ENCODE measurements around the gene SLC10A3. TPM values are rescaled to one million over a fixed set of nuclear protein-coding genes. Genes with fewer than 3 reads are reported as not detected.
A peak's percentile ranks its signal among the peaks of the same experiment; 100 is the strongest.
"Not testable (repeated sequence)": the region's sequence is repeated elsewhere in the genome, so short reads cannot be mapped to it uniquely, and the experiment has no call there.

SLC10A3 gene
- total RNA-seq, 1 donor from 2014 or later: 17.7 TPM

DNA sequence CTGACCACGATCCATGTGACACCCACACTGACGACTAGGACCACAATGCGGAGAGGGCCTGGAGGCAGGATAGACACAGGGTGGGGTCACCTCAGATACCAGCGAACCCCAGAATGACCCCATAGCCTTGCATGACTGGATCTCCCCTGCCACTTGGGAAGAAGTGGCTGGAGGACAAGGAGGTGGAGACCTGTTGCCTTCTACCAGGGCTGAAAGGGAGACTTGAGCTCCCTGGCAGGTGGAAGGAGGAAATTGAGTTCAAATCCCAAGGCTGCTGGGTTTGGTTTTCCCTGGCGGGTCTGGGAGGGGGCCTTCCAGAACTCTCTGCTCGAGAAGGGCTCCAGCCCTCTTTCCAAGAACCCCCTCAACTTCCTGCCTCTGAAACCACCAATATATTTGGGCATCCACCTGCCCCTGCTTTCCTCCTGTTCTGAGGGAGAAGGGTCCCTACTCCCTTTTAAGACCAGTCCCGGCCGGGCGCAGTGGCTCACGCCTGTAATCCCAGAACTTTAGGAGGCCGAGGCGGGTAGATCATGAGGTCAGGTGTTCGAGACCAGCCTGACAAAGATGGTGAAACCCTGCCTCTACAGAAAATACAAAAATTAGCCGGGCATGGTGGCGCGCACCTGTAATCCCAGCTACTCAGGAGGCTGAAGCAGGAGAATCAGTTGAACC is 22.6 kb upstream of the SLC10A3 start:
- no peak for DNase-seq (ENCODE audit: low spot score)
- intact Hi-C loops (cut with DNase I): no loop called here
- no peak for ATAC-seq

DNA sequence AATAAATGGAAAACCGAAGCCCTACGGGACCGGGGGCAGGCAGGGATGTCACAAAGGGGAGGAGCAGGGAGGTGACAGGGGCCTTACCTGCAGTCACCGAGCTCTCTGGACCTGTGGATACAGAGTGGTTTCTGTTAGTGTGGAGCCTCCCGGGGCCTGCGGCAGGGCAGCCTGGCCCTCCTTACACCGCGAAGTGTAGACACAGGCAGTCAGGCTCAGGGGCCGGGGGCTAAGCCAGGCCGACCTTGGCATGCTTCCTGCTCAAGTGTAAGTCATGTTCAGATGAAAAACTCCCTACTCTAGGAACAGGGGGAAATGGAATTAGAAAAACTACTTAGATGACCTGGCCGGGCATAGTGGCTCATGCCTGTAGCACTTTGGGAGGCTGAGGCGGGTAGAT is 21.3 kb upstream of the SLC10A3 start:
- intact Hi-C loops (cut with DNase I): no loop called here
- ATAC-seq (no peak), DNase-seq (ENCODE audit: low spot score) (no peak)

DNA sequence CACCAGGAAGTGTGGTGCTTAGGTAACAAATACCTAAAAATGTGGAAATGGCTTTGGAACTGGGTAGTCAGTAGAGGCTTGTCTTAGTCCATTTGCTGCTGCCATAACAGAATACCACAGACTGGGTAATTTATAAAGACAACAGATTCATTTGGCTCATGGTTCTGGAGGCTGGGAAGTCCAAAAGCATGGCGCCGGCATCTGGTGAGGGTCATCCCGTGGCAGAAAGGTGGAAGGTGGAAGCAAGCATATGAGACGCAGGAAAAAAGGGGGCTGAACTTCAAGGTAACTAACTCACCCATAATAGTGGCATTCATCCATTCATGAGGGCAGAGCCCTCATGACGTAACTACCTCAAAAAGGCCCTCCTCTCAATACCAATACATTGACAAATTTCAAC is 19.0 kb upstream of the SLC10A3 start:
- no peak for DNase-seq (ENCODE audit: low spot score)
- intact Hi-C loops (cut with DNase I): no loop called here
- no peak for ATAC-seq

DNA sequence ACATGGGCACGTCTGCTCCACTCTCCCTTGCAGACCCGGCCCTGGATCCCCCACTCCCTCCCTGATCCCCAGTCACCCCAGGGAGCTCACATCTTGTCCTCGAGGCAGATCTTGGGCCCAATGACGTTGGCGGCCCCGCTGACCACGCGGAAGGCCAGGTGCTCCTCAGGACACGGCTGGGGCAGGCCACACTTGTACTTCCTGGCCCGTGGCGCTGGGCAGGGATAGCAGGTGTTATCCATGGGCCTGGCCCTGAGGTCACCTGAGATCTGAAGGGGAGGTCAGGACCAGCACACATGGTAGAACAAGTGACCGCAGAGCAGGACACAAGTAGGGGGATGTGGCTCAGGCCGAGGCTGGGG is 17.9 kb upstream of the SLC10A3 start:
- ATAC-seq (no peak), DNase-seq (ENCODE audit: low spot score) (no peak)
- intact Hi-C loops (cut with DNase I): no loop called here

DNA sequence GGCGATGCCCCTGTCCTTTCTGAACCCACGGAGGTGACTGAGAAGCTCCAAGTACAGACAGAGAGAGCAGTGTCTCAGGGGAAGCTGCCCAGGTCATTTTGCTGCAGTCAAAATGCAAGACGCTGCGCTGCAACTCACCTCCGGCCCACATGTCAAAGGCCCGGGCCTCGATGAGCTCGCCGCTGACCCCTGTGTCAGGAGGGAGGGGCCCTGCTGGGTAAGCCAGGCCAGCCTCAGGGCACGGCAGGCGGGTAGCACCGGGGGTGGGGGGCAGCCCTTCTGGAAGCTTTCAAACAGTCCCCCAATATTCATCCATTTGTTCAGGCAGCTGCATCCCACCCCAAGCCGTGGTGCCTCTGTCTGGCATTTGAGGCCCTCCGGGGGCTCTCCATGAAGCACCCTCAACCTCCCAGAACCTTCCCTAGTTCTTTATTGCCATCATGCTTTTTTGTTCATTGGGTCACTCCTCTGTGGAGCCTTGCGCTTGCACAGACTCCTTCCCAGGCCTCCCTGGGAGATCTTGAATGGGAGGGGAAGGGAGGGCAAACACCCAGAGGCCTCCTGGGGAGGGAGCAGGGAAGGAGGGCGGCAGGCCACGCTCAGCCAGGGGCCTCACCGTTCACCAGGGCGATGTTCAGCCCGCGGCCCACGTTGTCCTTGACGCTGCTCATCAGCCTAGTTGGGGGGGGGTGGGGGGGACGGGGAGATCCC is 17.4 kb upstream of the SLC10A3 start:
- intact Hi-C loops (cut with DNase I): no loop called here
- DNase-seq (ENCODE audit: low spot score) (no peak), ATAC-seq (no peak)

DNA sequence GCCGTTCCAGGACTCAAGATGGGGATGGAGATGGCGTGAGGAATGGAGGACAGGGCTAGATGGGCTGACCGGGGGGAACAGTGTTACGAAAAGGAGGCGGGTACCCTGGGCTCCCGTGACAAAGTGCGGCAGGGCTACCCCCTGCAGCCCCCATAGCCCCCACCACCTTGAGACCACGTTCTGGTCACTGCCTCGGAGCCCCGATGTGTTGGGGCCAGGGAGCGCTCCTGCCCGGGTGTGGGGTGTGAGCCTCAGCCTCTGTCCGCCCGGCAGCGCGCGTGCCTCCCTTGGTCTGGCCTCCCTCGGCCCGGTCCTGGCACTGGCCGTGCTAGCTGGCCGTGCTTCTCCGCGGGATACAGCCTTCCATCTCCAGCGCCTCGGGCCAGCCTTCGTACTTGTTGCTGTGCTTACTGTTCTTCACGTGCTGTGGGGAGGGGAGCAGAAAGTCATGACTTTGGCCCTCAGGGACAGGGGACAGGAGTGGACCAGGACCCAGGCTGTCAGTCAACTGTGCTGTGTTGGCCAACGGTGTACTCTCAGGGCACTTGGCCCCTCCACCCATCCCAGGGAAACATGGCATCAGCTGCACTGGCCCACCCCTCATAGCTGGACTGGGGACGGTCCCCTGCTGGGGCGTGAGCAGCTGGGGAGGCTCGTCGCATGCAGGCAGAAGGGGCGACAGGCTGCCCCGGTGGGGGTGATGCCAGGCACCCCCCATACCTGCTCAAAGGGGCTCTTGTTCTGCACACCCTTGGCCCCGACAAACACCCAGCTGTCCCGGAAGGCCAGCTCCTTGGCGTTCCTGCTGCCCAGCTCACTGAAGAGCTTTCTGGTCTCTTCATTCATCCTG is 16.3 kb upstream of the SLC10A3 start:
- DNase-seq (ENCODE audit: low spot score) (no peak), ATAC-seq (no peak)
- intact Hi-C loops (cut with DNase I): no loop called here

DNA sequence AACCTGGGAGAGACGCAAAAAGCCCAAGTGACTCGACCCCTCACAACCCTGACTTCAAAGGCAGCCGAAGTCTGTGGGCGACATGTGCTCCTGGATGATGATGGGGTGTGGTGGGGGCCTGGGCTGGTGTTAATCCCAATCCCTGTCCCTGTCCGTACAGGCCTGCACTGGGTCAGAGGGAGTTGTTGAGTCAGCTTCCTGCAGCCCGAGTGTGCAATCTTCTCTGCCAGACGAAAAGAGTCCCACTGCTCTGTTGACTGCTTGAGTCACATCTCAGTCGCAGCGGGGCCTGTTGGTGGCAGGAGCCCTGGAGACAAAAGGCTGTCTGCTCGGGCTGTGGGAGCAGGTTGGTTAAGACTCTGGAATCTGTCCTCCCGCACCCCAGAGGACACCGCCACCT is 15.3 kb upstream of the SLC10A3 start:
- DNase-seq (ENCODE audit: low spot score): no peak
- intact Hi-C loops (cut with DNase I): no loop called here
- ATAC-seq: peak; percentile 17

DNA sequence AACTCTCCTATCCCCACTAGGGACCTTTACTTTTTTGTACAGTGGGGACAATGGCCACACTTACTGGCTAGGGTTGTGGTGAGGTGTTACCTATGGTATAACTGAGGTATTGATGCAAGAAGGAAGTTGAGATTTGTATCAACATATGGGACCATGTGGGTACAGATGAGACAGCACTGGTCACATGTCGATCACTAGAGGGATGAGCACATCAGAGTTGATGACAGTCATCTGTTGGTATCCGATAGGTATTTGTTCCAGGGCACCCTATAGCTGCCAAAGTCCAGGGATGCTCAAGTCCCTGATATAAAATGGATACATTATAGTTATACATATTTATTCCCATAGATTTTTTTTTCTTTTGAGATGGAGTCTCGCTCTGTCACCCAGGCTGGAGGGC is 12.6 kb upstream of the SLC10A3 start:
- intact Hi-C loops (cut with DNase I): no loop called here
- DNase-seq (ENCODE audit: low spot score) (no peak), ATAC-seq (no peak)

DNA sequence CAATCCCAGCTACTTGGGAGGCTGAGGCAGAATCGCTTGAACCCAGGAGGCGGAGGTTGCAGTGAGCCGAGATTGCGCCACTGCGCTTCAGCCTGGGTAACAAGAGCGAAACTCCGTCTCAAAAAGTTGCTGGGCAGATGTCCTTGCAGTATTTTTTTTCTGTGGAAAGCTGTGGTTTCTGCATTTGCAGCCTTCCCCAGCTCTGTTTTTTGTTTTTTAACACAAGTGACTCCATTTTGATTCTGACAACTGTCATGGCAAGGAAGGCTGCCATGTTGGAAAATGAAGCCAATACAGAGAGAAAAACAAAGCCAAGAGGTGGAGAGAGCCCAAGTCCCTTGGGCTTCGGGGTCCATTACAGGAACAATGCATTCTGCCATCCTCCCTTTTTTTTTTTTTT is 11.7 kb upstream of the SLC10A3 start:
- ATAC-seq (no peak), DNase-seq (ENCODE audit: low spot score) (no peak)
- intact Hi-C loops (cut with DNase I): no loop called here

DNA sequence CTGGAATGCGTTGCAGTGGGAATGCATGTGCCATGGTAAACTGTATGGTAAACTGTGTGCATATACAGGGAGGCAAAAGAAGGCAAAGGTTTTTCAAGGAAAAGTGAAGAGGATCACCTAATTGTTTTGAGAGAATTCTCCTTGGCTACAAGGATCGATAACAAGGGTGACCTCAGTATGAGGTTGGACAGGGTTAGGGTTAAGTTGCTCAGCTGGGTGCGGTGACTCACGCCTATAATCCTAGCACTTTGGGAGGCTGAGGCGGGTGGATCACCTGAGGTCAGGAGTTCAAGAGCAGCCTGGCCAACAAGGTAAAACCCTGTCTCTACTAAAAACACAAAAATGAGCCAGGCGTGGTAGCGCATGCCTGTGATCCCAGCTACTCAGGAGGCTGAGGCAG is 11.0 kb upstream of the SLC10A3 start:
- intact Hi-C loops (cut with DNase I); ATAC-seq; DNase-seq (ENCODE audit: low spot score): not testable (repeated sequence)

DNA sequence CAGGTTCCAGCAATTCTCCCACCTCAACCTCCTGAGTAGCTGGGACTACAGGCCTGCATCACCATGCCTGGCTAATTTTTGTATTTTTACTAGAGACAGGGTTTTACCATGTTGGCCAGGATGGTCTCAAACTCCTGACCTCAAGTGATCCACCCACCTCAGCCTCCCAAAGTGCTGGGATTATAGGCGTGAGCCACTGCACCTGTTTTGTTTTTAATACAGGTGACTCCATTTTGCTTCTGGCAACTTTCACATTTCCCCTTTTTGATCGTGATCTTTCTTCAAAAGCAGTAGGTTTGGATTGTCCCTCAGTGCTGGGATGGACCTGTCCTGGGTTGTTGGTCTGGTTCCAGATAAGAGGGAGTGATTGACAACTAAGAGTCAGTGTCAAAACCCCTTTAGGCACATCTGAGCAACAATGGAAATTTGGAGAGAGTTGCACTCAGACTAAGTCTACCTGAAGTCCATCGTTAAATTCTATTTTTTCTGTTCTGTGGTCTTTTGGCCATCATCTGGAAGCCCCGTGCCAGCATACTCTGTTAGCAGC is 6.2 kb upstream of the SLC10A3 start:
- ATAC-seq; intact Hi-C loops (cut with DNase I); DNase-seq (ENCODE audit: low spot score): not testable (repeated sequence)

DNA sequence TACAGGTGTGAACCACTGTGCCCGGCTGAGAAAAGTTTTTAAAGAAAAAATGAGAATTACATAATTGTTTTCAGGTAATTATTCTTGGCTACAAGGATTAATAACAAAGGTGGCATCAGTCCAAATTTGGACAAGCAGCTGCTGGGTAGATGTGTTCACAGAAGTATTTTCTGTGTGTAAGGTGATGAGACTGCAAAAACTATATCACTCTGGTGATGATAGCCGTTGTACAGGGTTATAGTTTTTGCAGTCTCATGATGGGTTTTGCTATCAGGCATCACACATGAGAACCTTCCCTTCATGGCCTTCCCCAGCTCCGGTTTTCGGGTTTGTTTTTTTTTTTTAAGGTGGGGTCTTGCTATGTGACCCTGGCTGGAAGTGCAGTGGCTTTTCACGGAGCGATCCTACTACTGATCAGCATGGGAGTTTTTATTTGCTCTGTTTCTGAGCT is 5.1 kb upstream of the SLC10A3 start:
- DNase-seq (ENCODE audit: low spot score) (no peak), ATAC-seq (no peak)
- intact Hi-C loops (cut with DNase I): no loop called here

DNA sequence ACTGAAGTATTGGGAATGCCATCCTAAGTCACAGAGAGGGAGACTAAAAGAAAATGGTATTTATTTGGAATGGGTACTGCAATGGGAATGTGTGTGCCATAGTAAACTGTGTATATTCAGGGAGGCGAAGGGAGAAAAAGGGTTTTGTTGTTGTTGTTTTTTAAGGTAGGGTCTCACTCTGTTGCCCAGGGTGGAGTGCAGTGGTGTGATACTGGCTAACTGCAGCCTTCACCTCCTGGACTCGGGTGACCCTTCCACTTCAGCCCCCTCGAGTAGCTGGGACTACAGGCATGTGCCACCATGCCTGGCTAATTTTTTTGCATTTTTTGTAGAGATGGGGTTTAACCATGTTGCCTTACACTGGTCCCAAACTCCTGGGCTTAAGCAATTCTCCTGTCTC is 4.3 kb upstream of the SLC10A3 start:
- DNase-seq (ENCODE audit: low spot score): no peak
- intact Hi-C loops (cut with DNase I): no loop called here
- no peak for ATAC-seq

DNA sequence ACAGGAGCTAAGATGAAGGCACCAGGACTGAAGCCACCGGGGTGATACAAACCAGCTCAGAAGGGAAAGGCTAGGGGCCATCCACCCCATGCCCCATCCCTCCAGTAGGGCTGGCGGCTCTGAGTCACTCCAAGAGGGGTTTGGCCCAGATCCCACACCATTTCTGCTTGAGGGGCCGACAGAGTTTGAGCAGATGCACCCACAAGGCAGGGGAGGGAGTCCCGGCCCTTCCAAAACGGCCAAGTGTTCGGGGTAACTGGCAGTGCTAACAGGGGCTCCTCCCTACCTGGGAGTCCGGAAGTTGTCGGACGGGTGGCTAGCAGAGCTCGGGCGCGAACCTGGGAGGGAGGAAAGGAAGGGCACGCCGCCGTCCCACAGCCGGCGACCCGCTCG is 412 bp downstream of the SLC10A3 start:
- ATAC-seq: no peak
- intact Hi-C loops (cut with DNase I): no loop called here
- DNase-seq (ENCODE audit: low spot score): peak; percentile 66

DNA sequence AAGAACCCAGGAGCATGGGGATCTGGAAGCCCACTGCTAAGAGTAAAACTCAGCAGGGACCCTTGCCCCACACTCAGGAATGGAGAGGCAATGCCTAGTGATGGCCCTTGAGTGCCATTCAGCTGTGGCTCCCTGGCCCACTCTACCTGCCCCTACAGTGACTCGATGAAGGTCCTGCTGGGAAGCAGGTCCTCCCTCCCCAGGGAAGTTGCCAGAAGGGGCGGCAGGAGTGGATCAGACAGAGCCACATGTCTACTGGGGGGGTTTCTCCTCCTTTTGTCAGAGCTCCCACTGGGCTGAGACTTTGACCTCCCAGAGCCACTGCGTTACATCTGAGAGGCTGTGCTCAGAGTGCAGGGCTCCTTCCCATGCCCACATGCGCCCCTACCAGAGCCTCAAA is 1.2 kb downstream of the SLC10A3 start:
- intact Hi-C loops (cut with DNase I): no loop called here
- no peak for ATAC-seq
- DNase-seq (ENCODE audit: low spot score): peak; percentile 54

DNA sequence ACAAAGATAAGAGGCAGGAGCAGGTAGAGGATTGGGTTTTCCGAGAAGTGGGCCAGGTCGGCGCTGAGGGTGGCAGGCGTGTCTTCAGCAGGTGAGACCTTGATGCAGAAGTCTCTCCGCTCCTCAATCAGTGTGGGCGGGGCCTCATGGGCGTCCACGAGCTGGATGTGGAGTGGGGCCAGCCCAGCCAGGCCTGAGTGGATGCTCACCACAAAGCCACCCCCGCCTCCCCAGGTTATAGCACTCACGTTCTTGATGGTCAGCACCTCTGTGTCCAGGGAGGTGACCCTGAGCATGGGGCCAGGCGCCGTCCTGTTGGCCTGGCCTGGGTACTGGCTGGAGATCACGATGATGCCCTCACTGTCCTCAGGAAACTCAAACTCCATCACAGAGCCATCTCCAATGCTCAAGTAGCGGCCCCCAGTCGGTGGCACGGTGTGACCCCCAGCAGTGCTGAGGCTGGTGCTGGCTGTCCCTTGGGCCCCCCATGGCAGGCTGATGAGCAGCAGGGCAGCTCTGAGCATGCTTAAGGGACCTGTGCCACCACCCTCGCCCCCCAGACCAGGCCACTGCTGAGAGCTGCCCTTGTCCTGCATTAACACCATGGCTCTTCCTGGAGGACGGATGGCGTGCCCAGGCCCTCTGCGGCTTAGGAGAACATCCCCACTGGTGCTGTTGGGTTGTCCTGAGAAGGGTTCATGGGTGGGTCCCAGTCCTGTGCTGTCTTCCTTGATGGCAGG is 1.9 kb downstream of the SLC10A3 start:
- intact Hi-C loops (cut with DNase I): no loop called here
- ATAC-seq (no peak), DNase-seq (ENCODE audit: low spot score) (peak; percentile 54)

DNA sequence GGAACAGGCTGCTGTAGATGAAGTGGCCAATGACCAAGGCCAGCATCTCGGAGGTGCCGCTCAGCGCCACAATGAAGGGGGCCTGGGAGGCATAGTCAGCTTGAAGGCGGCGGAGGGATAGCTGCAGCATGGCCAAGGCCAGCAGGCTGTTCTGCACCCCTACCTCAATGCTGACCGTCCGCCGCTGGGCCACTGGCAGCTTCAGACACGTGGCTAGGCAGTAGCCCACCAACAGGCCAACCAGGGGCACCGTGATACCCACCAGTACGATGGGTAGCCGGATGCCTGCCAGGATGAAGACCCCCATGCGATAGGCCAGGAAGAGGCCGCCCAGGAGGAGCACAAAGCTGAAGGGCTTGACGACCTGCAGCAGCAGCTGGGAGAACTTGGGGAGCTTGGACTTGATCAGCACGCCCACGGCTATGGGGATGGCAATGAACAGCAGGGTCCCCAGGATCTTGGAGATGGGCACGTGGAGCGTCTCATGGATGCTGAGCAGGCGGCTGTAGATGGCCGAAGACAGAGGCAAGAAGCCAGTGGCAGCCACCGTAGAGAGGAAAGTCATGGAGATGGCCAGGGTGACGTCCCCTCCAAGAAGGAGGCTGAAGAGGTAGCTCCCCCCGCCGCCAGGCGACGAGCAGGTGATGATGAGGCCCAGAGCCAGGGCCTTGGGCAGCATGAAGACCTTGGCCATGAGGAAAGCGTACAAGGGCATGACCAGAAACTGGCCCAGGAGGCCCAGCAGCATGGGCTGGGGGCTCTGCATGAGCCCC is 2.7 kb downstream of the SLC10A3 start:
- ATAC-seq (no peak), DNase-seq (ENCODE audit: low spot score) (peak; percentile 56)
- intact Hi-C loops (cut with DNase I): no loop called here
